NCI-H526 treated with DMSO at 0.1 percent for 48 hours (cell line): Measurements from ENCODE around the gene INHBC.

Experiments used
- DNase-seq: peaks from one replicate; lab custom pipeline; 2025; lab: John Stamatoyannopoulos, UW

Gene INHBC

DNA sequence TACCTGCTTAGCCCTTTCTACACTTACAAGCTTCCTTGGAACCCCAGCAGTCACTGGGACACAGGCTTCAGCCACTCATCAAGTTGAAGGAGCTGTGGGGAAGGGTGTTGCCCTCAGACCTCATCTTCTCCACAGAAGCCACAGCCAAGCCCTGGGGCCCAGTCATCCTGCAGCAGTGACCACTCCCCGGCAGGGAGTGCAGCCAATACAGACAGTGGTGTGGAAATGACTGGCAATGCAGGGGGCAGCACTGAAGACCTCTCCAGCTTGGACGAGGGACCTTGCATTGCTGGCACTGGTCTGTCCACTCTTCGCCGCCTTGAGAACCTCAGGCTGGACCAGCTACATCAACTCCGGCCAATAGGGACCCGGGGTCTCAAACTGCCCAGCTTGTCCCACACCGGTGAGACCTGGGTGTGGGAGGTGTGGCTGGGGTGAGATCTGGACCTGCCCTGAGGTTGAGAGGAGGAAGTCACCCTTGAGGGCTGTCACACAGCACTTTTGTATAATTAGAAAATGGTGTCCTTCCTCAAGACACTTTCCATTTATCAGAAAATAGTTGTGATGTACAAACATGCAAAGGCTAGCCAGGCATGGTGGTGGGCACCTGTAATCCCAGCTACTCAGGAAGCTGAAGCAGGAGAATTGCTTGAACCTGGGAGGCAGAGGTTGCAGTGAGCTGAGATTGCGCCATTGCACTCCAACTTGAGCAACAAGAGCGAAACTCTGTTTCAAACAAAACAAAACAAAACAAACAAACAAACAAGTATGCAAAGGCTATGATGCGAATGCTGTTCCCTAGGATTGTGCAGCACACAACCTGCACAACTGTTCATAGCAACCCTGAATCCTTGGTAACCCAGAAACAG lies 34.9 kb downstream of the INHBC start:
- no peak for DNase-seq

DNA sequence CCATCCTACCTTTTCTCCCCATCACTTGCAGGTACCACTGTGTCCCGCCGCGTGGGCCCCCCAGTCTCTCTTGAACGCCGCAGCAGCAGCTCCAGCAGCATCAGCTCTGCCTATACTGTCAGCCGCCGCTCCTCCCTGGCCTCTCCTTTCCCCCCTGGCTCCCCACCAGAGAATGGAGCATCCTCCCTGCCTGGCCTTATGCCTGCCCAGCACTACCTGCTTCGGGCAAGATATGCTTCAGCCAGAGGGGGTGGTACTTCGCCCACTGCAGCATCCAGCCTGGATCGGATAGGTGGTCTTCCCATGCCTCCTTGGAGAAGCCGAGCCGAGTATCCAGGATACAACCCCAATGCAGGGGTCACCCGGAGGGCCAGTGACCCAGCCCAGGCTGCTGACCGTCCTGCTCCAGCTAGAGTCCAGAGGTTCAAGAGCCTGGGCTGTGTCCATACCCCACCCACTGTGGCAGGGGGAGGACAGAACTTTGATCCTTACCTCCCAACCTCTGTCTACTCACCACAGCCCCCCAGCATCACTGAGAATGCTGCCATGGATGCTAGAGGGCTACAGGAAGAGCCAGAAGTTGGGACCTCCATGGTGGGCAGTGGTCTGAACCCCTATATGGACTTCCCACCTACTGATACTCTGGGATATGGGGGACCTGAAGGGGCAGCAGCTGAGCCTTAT lies 35.8 kb downstream of the INHBC start:
- DNase-seq: no peak

DNA sequence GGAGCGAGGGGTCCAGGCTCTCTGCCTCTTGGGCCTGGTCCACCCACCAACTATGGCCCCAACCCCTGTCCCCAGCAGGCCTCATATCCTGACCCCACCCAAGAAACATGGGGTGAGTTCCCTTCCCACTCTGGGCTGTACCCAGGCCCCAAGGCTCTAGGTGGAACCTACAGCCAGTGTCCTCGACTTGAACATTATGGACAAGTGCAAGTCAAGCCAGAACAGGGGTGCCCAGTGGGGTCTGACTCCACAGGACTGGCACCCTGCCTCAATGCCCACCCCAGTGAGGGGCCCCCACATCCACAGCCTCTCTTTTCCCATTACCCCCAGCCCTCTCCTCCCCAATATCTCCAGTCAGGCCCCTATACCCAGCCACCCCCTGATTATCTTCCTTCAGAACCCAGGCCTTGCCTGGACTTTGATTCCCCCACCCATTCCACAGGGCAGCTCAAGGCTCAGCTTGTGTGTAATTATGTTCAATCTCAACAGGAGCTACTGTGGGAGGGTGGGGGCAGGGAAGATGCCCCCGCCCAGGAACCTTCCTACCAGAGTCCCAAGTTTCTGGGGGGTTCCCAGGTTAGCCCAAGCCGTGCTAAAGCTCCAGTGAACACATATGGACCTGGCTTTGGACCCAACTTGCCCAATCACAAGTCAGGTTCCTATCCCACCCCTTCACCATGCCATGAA lies 36.5 kb downstream of the INHBC start:
- no peak for DNase-seq

DNA sequence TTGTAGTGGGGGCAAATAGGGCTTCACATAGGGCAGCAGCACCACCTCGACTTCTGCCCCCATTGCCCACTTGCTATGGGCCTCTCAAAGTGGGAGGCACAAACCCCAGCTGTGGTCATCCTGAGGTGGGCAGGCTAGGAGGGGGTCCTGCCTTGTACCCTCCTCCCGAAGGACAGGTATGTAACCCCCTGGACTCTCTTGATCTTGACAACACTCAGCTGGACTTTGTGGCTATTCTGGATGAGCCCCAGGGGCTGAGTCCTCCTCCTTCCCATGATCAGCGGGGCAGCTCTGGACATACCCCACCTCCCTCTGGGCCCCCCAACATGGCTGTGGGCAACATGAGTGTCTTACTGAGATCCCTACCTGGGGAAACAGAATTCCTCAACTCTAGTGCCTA lies 37.1 kb downstream of the INHBC start:
- no peak for DNase-seq

DNA sequence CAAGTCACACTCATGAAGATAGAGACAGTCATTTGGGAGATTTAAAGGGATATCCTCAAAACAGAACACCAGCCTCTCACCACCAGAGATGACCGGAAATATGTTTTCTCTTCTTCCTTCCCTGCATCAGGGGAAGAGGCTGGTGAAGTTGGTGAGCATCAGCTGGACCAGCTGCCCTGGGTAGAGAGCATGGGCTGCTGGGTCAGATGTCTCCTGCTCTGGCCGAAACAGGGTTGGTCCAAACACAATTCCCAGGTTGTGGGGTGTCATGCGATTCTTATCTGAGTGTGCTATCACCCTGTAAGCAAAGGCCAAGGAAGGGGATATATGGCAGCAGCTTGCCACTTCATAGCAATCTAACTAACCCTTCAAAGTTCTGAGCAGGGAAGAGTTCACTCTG lies 37.8 kb downstream of the INHBC start:
- no peak for DNase-seq

DNA sequence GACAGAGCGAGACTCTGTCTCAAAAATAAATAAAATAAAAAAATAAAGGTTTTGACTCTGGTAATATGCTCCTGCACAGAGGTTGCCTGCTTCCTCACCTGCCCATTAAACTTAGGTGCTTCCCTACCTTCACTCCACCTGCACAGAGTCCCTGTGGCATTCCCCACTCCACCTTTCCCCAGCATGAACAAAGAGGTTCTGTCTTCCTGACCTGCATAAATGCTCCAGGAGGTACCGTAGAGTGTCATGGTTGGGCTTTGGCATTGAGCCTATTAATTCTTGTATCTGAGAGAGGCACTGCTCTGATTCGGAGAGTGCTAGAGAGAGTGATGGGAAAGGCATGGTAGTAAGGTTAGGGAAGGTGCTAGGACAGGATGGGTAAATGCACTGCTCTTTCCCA lies 38.8 kb downstream of the INHBC start:
- no peak for DNase-seq

DNA sequence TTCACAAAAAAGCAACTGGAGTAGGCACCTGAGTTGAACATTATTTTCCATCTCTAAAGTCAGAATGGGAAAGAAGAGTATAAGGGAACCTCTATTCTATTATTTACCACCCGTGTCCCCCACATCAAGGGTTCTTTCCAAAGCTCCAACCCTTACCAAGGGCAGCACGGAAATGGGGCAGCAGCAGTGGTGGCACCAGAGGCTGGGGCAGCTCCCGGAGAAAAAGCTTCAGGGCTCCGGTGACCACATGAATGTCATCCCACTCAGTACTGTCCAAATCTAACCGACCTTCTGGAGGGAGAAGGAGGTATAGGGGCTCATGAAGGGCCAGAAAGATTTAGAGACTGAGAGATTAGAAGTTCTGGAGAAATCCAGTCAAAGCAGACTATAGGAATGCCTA lies 39.3 kb downstream of the INHBC start:
- no peak for DNase-seq

DNA sequence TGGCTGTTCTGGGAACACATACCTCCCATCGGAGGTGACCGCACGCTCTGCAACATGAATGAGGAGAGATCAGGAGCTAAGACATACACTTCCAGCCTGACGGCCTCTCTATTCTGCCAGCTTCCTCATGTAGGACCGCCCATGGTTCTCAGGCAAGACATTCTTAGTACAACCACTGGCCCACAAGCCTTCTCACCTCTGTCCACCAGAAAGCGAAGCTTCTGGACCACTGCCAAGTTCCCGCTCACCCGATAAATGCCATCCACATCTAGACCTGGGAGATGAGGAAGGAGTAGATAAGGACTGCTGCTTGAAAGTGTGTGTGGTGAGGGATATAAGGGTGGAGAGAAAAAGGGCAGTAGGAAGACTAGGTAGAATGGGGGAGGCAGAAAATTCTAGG lies 39.8 kb downstream of the INHBC start:
- DNase-seq: no peak

DNA sequence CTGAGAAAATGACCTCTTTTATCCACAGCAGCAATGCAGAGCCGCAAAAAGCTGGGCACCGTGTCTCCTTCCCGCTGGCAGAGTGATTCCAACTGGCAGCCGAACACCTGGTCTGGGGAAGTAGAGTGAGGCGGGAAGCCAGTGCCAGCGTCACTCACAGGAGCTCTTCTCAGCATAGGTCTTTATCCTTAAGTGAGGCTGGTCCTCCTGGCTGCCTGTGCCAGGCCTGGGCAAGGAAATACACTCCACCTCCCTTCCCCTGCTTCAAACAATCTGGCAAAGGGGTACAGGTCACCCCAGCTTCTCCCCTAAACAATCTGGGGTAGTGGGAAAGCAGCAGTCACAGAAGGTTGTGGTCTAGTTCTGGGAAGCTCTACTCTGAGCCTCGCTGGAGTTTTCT lies 40.3 kb downstream of the INHBC start:
- no peak for DNase-seq

DNA sequence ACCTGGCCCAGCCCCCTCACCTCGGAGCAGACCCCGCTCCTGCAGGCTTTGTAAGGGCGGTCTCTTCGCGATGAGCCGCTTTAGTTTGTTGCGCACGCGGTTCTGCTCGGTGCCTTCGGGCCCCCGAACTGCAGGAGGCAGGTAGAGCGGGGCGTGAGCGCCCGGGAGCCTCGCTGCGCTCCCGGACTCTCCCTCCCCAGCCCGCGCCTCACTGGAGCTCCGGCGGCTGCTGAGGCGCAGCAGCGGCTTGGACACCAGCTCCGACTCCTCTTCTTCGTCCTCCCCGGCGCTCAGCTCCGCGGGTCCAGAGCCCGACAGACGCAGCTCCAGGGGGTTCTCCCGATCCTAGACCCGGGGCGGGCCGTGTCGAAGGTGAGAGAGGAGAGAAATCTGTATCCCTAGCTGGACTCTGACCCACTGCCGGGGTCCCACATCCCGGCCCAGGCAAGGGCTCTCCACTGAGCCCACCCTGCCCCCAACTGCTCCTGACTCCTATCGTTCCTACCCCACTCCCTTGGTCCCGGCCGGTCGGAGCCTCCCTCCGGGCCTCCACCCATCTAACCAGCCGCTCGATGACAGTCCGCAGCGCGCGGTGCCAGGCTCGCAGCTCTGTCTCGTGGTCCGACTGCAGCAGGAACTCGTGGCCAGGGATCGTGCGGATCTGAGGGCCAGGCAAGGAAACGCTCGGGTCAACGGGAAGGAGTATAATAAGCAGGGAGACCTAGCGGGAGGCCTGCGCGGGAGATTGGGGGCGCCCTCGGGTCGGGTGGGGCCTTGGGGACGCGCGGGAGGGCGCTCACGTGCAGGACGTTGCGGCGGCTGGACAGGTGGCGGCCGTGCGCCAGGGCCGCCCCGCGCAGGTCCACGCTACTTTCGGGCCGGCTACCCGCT lies 40.9 kb downstream of the INHBC start:
- no peak for DNase-seq

DNA sequence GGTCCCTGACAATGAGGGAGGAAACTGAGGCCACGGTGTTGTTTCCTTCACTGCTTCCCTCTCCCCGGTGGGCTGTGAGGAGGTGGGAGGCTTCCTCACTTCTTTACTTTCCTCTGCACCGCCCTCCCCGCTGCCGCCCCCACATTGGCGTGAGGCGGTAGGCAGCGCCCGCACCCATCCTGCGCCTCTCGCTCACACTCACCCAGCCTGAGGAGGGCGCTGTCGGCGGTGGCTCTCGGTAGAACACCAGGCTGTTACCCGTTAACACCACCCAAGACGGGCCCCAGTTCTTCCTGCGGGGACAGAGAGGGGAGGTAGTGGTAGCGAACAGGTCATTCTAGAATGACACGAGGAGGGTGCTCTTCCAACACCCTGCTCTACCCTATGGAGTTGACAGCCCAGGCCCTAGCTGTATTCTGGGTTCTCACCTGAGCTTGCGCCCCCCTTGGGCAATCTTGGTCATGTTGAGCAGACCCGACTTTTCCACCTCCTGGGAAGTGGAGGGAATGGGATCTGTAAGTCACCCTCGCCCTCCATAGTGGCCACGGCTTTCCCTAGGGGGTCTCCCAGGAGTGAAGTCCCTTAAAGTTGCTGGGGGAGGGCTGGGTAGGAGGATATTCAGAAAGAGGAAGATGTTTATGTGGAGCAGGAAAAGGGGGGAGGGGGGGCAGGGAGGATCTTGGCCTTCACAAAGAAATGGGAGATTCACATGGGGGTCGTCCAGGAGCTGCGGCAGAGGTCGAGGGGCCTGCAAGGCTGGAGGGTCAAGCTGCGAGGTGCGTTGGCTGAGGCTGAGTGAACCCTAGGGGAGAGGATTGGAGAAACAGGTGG lies 41.8 kb downstream of the INHBC start:
- DNase-seq: no peak

DNA sequence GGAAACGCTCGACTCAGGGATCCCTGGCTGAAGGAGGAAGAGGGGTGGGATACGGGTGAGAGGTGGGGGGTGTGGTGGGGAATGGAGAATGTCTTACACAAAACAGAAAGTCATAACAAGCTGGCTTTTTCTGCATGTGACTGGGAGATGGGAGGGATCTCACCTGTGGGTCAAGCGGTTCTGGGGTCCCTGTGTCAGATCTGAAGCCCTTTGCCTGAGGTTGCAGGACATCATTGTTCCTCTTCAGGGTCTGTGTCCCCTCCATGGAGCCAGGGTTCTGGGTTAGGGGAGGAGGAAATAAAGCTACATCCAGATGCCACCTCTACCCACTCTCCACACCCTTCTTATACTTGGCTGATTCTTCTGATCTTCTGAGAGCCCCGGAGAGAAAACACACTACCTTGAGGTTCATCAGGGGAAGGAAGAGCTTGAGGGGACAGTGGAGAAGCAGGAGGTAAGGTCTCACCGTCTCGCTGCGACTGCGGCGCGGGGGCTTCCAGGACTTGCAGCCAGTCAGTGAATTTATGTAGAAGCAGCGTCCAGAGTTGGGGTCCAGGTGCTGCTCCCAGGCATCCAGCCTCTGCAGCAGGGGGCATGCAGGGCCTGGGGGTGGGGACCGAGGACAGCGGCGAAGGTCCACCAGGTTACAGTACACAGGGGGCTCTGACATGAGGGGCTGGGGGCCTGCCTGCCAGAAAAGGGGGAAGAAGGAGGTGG lies 42.6 kb downstream of the INHBC start:
- no peak for DNase-seq

DNA sequence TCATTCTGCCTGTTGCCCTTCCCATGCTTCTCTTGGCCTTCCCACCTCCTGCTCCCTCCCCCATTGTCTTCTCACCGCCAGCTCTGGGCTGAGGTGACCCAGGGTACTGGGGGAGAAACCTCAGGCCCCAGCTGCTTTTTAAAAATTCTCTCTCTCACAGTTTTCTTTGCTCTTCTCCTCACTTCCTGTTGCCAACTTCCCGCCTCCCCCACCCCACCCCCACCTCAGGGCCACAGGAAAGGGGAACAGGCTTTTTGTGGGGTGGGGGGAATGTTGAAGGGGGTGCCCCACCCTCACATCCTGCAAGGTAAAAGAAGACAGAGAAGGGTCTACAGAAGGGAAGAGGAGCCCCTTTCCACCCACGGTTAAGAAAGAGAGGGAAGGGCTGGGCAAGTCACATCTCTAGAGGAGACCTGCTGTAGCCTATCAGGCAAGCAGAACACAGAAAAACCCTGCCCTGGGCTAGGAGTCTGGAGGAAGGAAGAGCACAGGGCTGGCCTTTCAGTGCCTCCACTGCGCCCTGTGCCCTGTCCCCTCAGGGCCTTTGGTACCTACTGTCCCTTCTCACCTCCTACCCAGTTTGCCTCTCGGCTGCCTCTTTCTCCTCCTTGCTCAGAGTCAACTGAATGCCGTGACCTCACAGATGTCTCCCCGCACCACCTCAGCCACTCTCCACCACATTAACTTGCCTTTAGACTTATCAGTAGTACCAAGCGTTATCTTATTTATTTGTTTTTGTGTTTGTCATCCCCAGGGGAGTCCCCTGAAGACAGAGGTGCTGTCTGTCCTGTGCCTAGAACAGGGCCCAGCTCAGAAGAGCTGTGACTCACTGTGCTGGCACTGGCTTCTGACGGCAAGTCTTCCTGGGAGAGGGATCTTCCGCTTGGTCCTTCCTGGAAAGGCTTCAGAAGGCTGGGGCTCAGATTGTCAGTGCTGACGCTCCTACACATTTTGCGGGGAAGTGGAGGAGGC lies 43.4 kb downstream of the INHBC start:
- no peak for DNase-seq

DNA sequence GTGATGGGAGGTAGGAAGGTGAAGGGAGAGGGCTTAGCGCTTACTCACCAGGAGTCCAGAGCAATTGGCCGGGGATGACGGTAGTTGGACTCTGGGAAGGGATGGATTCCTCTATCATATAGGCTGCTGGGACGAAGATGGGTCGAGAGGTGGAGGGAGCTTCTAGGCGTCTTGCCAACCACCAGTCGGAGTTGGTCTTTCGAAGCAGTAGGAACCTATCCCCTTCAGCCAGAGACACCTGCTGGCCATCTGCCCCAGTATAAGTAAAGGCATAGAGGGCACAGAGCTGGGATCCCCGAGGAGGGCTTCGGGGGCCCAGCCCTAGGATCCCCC lies 44.4 kb downstream of the INHBC start:
- no peak for DNase-seq

DNA sequence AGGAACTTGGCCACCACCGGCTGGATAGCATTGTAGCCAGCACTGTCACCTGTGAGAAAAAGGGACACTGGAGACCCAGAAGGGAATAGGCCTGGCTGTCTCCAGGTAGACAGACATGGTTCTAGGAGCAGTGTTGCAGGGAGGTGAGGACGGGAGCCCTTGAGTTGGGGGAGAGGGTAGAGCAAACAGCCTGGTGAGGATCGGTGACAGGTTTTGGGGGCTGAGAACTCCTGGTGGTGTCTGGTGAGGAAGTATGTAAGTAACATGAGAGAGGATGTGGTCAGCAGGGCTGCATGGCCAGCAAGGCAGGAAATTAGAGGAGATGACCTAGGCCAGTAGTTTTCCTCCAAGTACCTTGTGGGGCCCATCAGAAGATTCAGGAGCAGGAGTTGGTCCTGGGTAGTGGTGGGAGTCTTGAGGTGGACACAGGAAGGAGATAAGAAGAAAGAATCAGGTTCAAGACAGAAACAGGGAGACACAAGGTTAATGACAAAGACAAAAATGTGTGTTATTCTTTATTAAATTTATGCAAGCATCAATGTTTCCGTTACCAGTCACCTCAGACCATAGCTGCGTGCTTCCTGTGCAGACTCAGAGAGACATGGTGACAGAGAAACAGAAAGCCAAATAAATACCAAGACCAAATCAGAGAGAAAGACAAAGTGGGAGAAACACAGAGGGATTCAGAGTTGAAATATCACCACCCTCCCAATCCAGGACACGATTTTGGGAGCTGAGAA lies 45.0 kb downstream of the INHBC start, which contains the start of gene ARHGAP9:
ARHGAP9 (minus strand) TSS at position 491 of the 740 bp plus-strand sequence; CDS start at position 31, 460 bp downstream.
- DNase-seq: no peak

DNA sequence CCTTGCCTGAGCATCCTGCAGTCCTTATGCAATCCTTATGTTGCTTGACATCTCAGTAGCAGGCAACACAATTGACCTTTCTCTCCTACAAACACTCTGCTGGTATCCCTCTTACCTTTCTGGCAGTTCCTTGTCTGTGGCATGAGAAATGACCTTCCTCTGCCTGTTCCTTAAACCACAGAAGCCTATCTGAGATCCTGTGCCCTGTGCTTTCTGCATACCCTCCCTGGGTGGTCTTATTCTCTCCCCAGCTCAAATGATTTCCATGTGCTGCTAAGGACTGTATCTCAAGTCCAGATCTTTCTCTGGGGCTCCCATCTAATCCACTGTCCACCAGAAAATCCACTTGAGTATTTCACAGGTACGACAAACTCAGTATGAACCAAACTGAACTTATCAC lies 47.1 kb downstream of the INHBC start:
- DNase-seq: no peak

DNA sequence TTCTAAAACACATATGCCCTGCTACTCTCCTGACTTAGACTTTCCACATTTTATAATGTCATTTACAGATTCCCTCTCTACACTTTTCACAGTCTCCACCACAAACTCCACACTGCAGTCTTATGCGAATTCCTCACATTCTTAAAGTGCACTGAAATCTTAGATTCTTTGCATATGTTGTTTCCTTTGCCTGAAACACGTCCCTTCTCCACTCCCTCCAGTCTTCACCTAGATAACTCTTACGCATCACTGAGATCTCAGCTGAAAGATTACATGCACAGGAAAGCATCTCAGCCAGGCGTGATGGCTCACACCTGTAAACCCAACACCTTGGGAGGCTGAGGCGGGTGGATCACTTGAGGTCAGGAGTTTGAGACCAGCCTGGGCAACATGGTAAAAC lies 48.9 kb downstream of the INHBC start:
- DNase-seq: no peak

DNA sequence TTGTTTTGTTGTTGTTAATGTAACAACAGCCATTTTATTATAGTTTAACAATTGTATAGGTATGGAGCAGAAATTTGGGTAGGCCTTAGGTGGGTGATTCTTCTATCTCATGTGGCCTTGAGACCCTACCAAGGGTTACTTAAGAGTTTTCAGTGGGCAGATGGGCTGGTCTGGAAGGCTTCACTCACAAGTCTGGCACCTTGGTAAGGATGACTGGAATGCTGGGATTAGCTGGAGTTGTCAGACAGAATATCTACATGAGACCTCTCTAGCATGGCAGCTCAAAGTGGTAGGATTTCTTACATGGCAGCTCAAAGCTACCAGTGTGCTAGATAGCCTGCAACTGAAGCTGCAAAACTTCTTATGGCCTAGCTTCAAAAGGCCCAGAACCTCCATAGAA lies 51.1 kb downstream of the INHBC start:
- DNase-seq: no peak
